Measurements from ENCODE around the gene FAM186B. TPM values are rescaled to one million over a fixed set of nuclear protein-coding genes. Genes with fewer than 3 reads are reported as not detected.

Gene FAM186B
- total and polyA plus RNA-seq, 12 donors = 0.04 to 1.5 (median 0.66) TPM

DNA sequence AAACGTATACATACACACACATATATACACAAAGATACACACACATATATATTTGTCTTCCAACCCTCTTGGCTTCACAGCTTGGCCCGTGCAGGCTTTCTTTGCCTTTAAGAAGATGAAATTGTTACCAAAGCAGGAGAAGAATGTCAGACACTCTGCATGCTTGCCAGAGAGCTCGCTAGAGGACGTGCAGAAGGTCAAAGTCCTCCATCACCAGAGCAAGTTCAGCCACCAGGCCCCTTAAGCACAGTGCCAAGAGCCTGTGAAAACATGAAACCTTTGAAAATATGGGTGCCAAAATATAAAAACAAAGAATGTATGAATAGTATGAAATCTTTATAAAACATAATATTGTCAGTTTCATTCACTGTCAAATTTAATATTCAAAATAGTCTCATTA, 22.6 kb downstream of the FAM186B start:
- peak; percentile 46 to 74 (median 56) for ATAC-seq
- no peaks in the 10 kb centered on the region for H3K9me3 ChIP-seq
- H3K27ac ChIP-seq = peak overlapping the region in 7 of 10 donors; percentile 17 to 80 (median 45)
- H3K4me1 ChIP-seq = peaks cover 6 to 60% (median 28%) of the 10 kb centered on the region in 9 donors
- no peaks in the 10 kb centered on the region for H3K27me3 ChIP-seq
- WGBS, 2 donors = 30 to 38% methylated on average over 4 of the region's 4 CpGs
- intact Hi-C loops (cut with DNase I) = loop anchor here in 4 of 10 donors (5.0 to 10.0 kb wide), 4 partner anchors 48 to 228 kb away; partner anchors contain the start of genes KCNH3 (in 1 of the 4) and SPATS2 (in 1 of the 4)
- TF ChIP-seq, protein P1, sequence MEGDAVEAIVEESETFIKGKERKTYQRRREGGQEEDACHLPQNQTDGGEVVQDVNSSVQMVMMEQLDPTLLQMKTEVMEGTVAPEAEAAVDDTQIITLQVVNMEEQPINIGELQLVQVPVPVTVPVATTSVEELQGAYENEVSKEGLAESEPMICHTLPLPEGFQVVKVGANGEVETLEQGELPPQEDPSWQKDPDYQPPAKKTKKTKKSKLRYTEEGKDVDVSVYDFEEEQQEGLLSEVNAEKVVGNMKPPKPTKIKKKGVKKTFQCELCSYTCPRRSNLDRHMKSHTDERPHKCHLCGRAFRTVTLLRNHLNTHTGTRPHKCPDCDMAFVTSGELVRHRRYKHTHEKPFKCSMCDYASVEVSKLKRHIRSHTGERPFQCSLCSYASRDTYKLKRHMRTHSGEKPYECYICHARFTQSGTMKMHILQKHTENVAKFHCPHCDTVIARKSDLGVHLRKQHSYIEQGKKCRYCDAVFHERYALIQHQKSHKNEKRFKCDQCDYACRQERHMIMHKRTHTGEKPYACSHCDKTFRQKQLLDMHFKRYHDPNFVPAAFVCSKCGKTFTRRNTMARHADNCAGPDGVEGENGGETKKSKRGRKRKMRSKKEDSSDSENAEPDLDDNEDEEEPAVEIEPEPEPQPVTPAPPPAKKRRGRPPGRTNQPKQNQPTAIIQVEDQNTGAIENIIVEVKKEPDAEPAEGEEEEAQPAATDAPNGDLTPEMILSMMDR (IDR thresholded peaks at IDR 0.05) = no peak
- H3K4me3 ChIP-seq = no peak overlapping the region
- H3K36me3 ChIP-seq = peaks cover 0 to 21% (median 0%) of the 10 kb centered on the region in 9 donors
- peak in 1 of 2 donors; percentile 53 for DNase-seq

DNA sequence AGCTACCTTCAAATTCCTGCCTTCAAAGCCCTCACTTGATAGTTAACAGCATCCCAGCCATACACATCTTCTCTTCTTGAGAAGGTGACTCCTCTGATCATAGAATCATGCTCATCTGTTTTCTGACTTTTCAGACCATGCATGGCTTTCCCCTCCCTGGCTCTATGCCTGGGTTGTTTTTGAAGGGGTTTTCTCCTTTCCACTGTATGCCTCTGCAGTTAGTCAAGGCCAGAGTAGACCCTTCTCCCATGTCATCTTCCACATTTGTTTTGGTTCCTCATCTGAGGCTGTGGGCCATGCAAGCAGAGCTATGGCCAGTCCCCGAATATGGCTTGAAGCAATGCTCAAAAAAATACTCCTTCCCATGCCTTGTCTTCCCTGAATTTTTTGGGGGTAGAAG, 23.2 kb downstream of the FAM186B start:
- peaks cover 0 to 14% (median 0%) of the 10 kb centered on the region in 9 donors for H3K36me3 ChIP-seq
- ATAC-seq (no peak), DNase-seq (no peak)
- intact Hi-C loops (cut with DNase I) = loop anchor here in 4 of 10 donors (5.0 to 10.0 kb wide), 4 partner anchors 47 to 227 kb away; partner anchors contain the start of genes KCNH3 (in 1 of the 4) and SPATS2 (in 1 of the 4)
- H3K4me3 ChIP-seq = no peak overlapping the region
- peaks cover 6 to 60% (median 28%) of the 10 kb centered on the region in 9 donors for H3K4me1 ChIP-seq
- peak overlapping the region in 5 of 10 donors; percentile 23 to 80 (median 45) for H3K27ac ChIP-seq
- H3K9me3 ChIP-seq = no peaks in the 10 kb centered on the region
- WGBS, 2 donors = 77 to 90% methylated on average over 1 of the region's 1 CpG
- TF ChIP-seq, protein P1 (IDR thresholded peaks at IDR 0.05) = no peak
- H3K27me3 ChIP-seq = no peaks in the 10 kb centered on the region

DNA sequence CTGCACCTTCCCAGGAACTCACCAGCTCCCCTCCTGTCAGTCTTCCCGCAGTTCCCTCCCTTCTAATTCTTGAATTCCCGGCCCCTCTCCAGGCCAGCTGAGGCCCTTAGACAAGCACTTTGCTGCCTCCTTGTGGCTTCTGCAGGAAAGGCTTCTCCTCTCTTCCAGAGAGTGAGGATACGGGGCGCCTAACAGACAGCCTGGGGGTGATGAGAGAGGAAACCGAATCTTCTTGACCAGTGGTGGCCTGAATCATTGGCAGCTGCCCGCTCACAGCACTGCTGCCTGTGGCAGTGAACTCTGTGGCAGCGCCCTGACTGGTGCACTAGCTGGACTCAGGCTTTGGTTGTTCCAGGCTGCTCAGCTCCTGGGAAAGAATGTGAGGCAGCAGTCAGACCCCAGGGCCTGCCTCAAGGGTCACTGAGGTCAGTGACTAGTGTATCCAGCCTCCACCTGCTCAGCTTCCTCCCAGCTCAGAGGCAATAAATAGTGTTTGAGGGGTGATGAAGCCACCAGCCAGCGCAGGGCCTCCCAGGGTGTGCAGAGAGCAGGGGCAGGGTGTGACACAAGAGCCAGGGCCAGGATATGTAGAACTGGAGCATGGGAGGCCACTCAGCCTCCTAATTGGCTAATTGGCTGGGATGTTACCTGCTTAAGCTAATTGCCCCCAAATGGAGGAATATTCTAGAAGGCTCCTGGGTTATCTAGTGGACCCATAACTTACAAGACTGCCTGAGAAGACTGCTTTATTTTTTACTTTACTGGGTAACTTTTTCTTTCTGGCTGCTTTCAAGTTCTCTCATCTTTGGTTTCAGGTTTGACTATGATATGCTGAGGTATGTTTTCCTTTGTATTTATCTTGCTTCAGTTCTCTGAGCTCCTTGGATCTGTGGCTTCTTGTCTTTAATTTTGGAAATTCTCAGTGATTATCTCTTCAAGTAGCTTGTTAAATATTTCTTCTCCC, 24.6 kb downstream of the FAM186B start:
- Histone ChIP-seq H3K4me1 (peaks cover 6 to 54% (median 28%) of the 10 kb centered on the region in 9 donors), H3K27ac (peak overlapping the region in 6 of 10 donors; percentile 25 to 80 (median 48)), H3K36me3 (peaks cover 0 to 10% (median 0%) of the 10 kb centered on the region in 9 donors), H3K9me3 (no peaks in the 10 kb centered on the region), H3K4me3 (no peak overlapping the region), H3K27me3 (no peaks in the 10 kb centered on the region)
- ATAC-seq = peak; percentile 65 to 87 (median 80)
- 26 to 27% methylated on average over 8 of the region's 8 CpGs for WGBS, 2 donors
- DNase-seq = peak; percentile 45 to 80
- intact Hi-C loops (cut with DNase I) = loop anchor here in 7 of 10 donors (1.0 to 10.0 kb wide), 7 partner anchors 28 to 226 kb away; partner anchors contain the start of genes KCNH3 (in 1 of the 7) and SPATS2 (in 1 of the 7)
- TF ChIP-seq, protein P1 (IDR thresholded peaks at IDR 0.05) = peak; percentile 57 to 89 (median 84)

DNA sequence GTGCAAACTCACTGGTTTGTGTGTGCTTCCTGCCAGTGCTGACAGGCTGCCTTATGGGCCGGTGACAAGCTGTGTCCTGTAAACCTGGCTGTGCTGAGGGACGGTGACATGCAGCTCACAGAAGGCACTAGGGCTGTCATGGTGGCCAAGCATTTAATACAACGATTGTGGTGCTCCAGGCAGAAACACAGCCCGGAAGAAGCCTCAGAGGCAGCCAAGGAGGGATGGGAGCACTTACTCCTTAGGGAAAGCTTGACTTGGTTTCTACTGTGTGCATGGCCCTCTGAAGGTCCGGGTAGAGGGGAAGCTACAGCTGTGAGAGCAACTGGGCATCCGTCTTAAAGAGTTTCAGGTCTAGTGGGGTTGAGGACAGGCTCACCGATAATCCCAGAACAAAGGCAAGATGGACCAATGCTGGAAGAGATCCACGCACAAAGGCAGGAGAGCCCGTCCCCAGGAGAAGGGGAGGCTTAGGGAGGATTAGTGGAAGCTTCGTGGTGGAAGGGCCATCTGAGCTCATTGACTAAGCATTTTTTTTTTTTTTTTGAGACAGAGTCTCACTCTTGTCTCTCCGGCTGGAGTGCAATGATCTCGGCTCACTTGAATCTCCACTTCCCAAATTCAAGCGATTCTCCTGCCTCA, 26.8 kb downstream of the FAM186B start:
- TF ChIP-seq, protein P1 (IDR thresholded peaks at IDR 0.05) = no peak

More for the DNA sequence above, 26.8 kb downstream of the FAM186B start:
- no peak for DNase-seq
- peaks cover 0 to 31% (median 6%) of the 10 kb centered on the region in 9 donors for H3K36me3 ChIP-seq
- H3K27me3 ChIP-seq = no peaks in the 10 kb centered on the region
- peaks cover 6 to 34% (median 27%) of the 10 kb centered on the region in 9 donors for H3K4me1 ChIP-seq
- 85 to 86% methylated on average over 13 of the region's 13 CpGs for WGBS, 2 donors
- no peak for ATAC-seq
- H3K27ac ChIP-seq = no peak overlapping the region
- H3K9me3 ChIP-seq = no peaks in the 10 kb centered on the region
- H3K4me3 ChIP-seq = no peak overlapping the region
- intact Hi-C loops (cut with DNase I) = loop anchor here in 1 of 10 donors (5.0 kb wide), 1 partner anchor 216 kb away; no protein-coding TSS in a partner anchor

Measured in heart right ventricle (tissue), 16 donors.